K562 (cell line): Measurements from ENCODE around the gene MXRA7. TPM values are rescaled to one million over a fixed set of nuclear protein-coding genes. Genes with fewer than 3 reads are reported as not detected.

Source experiments
- ARID2 ChIP-seq: fragments of 450-650 bp; IDR thresholded peaks from 2 replicates; pipeline ENCODE4 v1.6.1; 2017; ENCODE audit warnings: antibody characterized with exemption, mild to moderate bottlenecking
- CC2D1A ChIP-seq: fragments of 450-650 bp; IDR thresholded peaks from 2 replicates; pipeline ENCODE4 v1.6.1; 2017; ENCODE audit warnings: mild to moderate bottlenecking
- DDX20 ChIP-seq: fragments of 450-650 bp; IDR thresholded peaks from 2 replicates; pipeline ENCODE4 v1.6.1; 2016; ENCODE audit warnings: missing genetic modification characterization, low read depth, mild to moderate bottlenecking, missing compliant biosample characterization, moderate library complexity
- FIP1L1 ChIP-seq: fragments of 200-400 bp; formaldehyde crosslinking; IDR thresholded peaks from 2 replicates; pipeline ENCODE4 v1.6.1; 2018; ENCODE audit warnings: mild to moderate bottlenecking, low read depth, low read length; ENCODE audit not compliant: poor library complexity, severe bottlenecking
- GTF2F1 ChIP-seq: IDR thresholded peaks from 2 replicates; pipeline ENCODE4 v1.6.1; 2011; ENCODE audit warnings: low read depth, low read length, improper control_type of control experiment
- ILF3 ChIP-seq: fragments of 450-650 bp; IDR thresholded peaks from 2 replicates; pipeline ENCODE4 v1.6.1; 2018; ENCODE audit warnings: antibody characterized with exemption, mild to moderate bottlenecking, moderate library complexity, borderline replicate concordance
- MXI1 ChIP-seq: IDR thresholded peaks from 2 replicates; pipeline ENCODE4 v1.6.1; 2011; ENCODE audit warnings: low read depth, mild to moderate bottlenecking, improper control_type of control experiment, low read length
- NFYB ChIP-seq: IDR thresholded peaks from 2 replicates; pipeline ENCODE4 v1.6.1; 2011; ENCODE audit warnings: mild to moderate bottlenecking, moderate library complexity; ENCODE audit not compliant: insufficient read length; ENCODE audit errors: extremely low read depth
- NR3C1 ChIP-seq: sonication (generic); formaldehyde crosslinking; IDR thresholded peaks from 2 replicates; pipeline ENCODE4 v1.8.1; 2022; ENCODE audit warnings: missing genetic modification reagents
- PCBP2 ChIP-seq: fragments of 200-400 bp; formaldehyde crosslinking; IDR thresholded peaks from 2 replicates; pipeline ENCODE4 v1.6.1; 2018; ENCODE audit warnings: low read length, low read depth, mild to moderate bottlenecking, moderate library complexity; ENCODE audit not compliant: poor library complexity, severe bottlenecking
- PPARD ChIP-seq: fragments of 250-450 bp; sonication (Bioruptor Pico); IDR thresholded peaks from 2 replicates; pipeline ENCODE4 v1.8.0; 2022; ENCODE audit warnings: inconsistent platforms, mild to moderate bottlenecking, moderate library complexity
- RCOR1 ChIP-seq, 2 experiments: IDR thresholded peaks; 2 replicates each; pipeline ENCODE4 v1.6.1; 2012; ENCODE audit warnings: low read depth in 2 of 2, low read length in 2 of 2, borderline replicate concordance in 1 of 2, improper control_type of control experiment in 1 of 2
- SIX5 ChIP-seq, 2 experiments: IDR thresholded peaks; 2 replicates each; pipeline ENCODE4 v1.6.1; 2011; ENCODE audit warnings: low read length in 2 of 2, borderline replicate concordance in 1 of 2, low read depth in 1 of 2, mild to moderate bottlenecking in 1 of 2, moderate library complexity in 1 of 2; ENCODE audit not compliant: insufficient read depth in 1 of 2
- SMC3 ChIP-seq: conservative IDR thresholded peaks from 2 replicates; pipeline ENCODE4 v1.6.1; 2011; ENCODE audit warnings: low read depth, low read length, improper control_type of control experiment; ENCODE audit not compliant: insufficient read depth
- STAG1 ChIP-seq: sonication (generic); formaldehyde crosslinking; IDR thresholded peaks from 2 replicates; pipeline ENCODE4 v1.5.0; 2020; ENCODE audit warnings: missing genetic modification reagents, borderline replicate concordance
- ZBTB43 ChIP-seq: sonication (generic); formaldehyde crosslinking; IDR thresholded peaks from 2 replicates; pipeline ENCODE4 v1.8.0; 2023; ENCODE audit warnings: mild to moderate bottlenecking, missing genetic modification reagents
- ZNF583 ChIP-seq: fragments of 250-450 bp; sonication (Bioruptor Pico); IDR thresholded peaks from 2 replicates; pipeline ENCODE4 v1.4.0; 2020
- ZNF75A ChIP-seq: fragments of 450-650 bp; formaldehyde crosslinking; IDR thresholded peaks from 2 replicates; pipeline ENCODE4 v1.4.0; 2020; ENCODE audit warnings: mild to moderate bottlenecking
- polyA plus RNA-seq, 8 experiments: library from polyadenylated mRNA; depleted of rRNA in 4 of 8; stranded (reverse) in 5 of 8; unstranded in 3 of 8; fragments of >200 nt; fragmentation: Nextera tagmentation in 2 of 8; fragmentation: Illumina TruSeq in 1 of 8; extraction: Ambion mirVana in 2 of 8; extraction: Trizol in 1 of 8; gene quantifications; 2 replicates each; pipeline versions ENCODE4 v1.2.1 to v1.2.3, GENCODE V29; 2011 to 2014; ENCODE audit warnings: inconsistent platforms in 1 of 8, missing spikeins in 1 of 8
- total RNA-seq, 7 experiments: library from RNA; depleted of rRNA in 6 of 7; stranded (reverse); fragments of >200 nt in 6 of 7; fragmentation: Illumina TruSeq in 2 of 7; extraction: Trizol in 2 of 7; gene quantifications; 2 replicates each; pipeline versions ENCODE4 v1.2.1 to v1.2.3, GENCODE V29; 2011 to 2021; ENCODE audit warnings: low replicate concordance in 1 of 7
- TF ChIP-seq, protein P1 (sequence below), 2 experiments: fragments of 450-650 bp in 1 of 2; IDR thresholded peaks; 2 replicates each; pipeline ENCODE4 v1.6.1; 2011 to 2017; ENCODE audit warnings: low read depth in 2 of 2, antibody characterized with exemption in 1 of 2, borderline replicate concordance in 1 of 2, low read length in 1 of 2, mild to moderate bottlenecking in 1 of 2, mixed read lengths in 1 of 2; ENCODE audit not compliant: control insufficient read depth in 1 of 2
- TF ChIP-seq, protein P2 (sequence below): IDR thresholded peaks from 2 replicates; pipeline ENCODE4 v1.6.1; 2011; ENCODE audit warnings: borderline replicate concordance, low read depth, mild to moderate bottlenecking, moderate library complexity, low read length; ENCODE audit not compliant: insufficient read depth, poor library complexity, severe bottlenecking

The MXRA7 gene
- total and polyA plus RNA-seq, 9 of the 15 experiments (the other 6 are each of a cell fraction or from before 2014, with no cell fraction given) = 2.6 to 38.4 (median 14.3) TPM

DNA sequence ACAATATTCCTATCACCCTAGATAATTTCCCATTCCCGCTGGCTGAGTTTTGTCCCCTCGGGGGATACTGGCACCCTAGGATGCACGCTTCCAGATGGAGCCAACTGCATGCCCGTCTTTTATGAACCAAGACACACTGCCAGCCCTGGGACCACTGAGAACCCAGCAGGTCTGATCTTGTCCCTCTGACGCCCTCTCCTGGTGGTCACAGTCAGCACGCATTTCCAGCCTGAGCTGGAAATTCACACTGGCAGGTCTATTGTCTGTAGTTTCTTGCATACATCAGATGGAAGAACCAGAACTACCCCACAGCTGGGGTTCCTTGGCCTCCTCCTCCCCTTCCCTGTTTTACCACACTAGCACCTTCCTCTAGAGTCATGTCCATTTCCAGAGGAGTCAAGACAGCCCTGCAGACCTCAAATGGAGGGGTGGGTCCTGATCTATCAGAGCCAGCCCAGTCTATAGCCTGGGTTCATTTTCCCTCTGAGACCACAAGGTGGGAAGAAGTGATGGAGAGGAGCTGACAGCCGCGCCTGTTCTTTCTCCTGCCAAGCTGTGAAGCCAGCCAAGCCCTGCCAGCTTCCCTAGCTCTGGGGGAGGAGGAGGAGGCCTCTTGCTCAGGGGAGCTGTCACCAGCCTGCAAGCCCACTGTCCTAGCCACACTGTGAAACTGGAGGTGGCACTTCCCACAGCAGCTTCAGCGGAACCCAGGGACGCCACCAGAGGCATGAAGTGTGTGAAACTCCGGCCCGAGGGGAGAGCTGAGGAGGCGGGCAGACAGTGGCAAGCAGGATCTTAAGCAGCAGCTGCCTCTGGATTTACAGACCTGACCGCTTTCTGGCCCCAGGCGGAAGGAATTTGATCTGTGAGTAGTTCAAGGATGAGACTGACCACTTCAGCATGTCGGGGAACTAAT lies 29.3 kb downstream of the MXRA7 start (continued):
- TF ChIP-seq, protein P1, sequence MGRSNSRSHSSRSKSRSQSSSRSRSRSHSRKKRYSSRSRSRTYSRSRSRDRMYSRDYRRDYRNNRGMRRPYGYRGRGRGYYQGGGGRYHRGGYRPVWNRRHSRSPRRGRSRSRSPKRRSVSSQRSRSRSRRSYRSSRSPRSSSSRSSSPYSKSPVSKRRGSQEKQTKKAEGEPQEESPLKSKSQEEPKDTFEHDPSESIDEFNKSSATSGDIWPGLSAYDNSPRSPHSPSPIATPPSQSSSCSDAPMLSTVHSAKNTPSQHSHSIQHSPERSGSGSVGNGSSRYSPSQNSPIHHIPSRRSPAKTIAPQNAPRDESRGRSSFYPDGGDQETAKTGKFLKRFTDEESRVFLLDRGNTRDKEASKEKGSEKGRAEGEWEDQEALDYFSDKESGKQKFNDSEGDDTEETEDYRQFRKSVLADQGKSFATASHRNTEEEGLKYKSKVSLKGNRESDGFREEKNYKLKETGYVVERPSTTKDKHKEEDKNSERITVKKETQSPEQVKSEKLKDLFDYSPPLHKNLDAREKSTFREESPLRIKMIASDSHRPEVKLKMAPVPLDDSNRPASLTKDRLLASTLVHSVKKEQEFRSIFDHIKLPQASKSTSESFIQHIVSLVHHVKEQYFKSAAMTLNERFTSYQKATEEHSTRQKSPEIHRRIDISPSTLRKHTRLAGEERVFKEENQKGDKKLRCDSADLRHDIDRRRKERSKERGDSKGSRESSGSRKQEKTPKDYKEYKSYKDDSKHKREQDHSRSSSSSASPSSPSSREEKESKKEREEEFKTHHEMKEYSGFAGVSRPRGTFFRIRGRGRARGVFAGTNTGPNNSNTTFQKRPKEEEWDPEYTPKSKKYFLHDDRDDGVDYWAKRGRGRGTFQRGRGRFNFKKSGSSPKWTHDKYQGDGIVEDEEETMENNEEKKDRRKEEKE (IDR thresholded peaks at IDR 0.05; ENCODE audit: borderline replicate concordance in 1 of 2, control insufficient read depth in 1 of 2, low read depth in 2 of 2, low read length in 1 of 2) = no peak
- no peak for TF ChIP-seq SIX5 (IDR thresholded peaks at IDR 0.05; ENCODE audit: borderline replicate concordance in 1 of 2, insufficient read depth in 1 of 2, low read depth in 1 of 2, low read length in 2 of 2)
- TF ChIP-seq ILF3 = no peak
- TF ChIP-seq FIP1L1 = no peak
- TF ChIP-seq, protein P2, sequence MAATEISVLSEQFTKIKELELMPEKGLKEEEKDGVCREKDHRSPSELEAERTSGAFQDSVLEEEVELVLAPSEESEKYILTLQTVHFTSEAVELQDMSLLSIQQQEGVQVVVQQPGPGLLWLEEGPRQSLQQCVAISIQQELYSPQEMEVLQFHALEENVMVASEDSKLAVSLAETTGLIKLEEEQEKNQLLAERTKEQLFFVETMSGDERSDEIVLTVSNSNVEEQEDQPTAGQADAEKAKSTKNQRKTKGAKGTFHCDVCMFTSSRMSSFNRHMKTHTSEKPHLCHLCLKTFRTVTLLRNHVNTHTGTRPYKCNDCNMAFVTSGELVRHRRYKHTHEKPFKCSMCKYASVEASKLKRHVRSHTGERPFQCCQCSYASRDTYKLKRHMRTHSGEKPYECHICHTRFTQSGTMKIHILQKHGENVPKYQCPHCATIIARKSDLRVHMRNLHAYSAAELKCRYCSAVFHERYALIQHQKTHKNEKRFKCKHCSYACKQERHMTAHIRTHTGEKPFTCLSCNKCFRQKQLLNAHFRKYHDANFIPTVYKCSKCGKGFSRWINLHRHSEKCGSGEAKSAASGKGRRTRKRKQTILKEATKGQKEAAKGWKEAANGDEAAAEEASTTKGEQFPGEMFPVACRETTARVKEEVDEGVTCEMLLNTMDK = no peak
- no peak for TF ChIP-seq NFYB
- peak; percentile 64; the same call in 1 of the 2 replicates for TF ChIP-seq ARID2
- no peak for TF ChIP-seq PPARD (CRISPR knock-in tag)
- no peak for TF ChIP-seq GTF2F1
- no peak for TF ChIP-seq PCBP2
- no peak for TF ChIP-seq ZBTB43 (CRISPR knock-in tag)
- TF ChIP-seq RCOR1 (IDR thresholded peaks at IDR 0.05; ENCODE audit: borderline replicate concordance in 1 of 2, low read depth in 2 of 2, low read length in 2 of 2) = peak in 1 of 2 experiments; percentile 32; a peak in 1 of 4 replicates
- TF ChIP-seq SMC3 = peak; percentile 89
- no peak for TF ChIP-seq ZNF583
- no peak for TF ChIP-seq ZNF75A (CRISPR knock-in tag)
- no peak for TF ChIP-seq MXI1
- TF ChIP-seq DDX20 (tag) = no peak
- TF ChIP-seq STAG1 = peak; percentile 65
- TF ChIP-seq NR3C1 (CRISPR knock-in tag) = no peak
- peak; percentile 85; the same call in 1 of the 2 replicates for TF ChIP-seq CC2D1A
